GM12873 (cell line): ENCODE data around the gene ARID5B.

Source experiments
- CTCF ChIP-seq: IDR thresholded peaks from 2 replicates; pipeline ENCODE4 v1.5.1; 2012; ENCODE audit warnings: low read depth, mild to moderate bottlenecking, moderate library complexity, low read length, control low read depth; ENCODE audit not compliant: insufficient read depth; ENCODE audit errors: missing control alignments

Gene ARID5B

DNA sequence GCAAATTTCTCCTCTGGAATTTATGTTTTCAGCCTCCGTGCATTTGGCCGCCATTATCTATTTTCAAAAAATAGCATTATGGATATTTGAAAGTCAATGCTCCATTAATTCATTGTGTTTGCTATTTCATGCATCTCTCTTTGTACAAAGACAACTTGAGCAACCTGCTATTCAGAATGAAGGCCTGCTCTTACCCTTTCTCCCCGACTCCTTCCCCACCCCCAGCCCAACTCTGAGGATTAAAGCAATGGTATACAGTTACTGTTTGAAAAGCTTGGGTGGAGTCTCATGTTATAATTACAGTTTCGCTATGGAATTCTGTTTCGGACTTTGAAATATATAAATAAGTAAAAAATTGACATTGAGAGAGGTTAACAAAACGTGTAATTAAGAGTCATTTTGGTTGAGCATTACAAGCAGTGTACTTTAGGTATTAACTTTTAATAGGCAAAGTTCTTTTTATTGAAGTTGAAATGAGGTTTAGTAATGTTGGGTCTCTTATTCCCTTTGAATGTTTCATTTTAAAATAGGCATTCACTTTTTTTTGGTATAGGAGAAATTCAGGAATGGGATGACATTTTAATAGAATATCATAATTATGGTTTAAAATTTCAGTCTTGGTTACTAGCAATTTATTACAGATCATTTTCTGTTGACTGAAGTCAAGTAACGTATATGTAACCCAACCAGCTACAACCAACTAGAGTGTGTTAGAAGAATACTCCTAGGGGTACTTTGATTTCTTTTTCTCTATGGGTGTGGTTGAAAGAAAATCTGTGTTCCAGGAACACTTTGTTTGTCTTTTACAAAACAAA, 93.1 kb downstream of the ARID5B start:
- TF ChIP-seq CTCF, result no peak

DNA sequence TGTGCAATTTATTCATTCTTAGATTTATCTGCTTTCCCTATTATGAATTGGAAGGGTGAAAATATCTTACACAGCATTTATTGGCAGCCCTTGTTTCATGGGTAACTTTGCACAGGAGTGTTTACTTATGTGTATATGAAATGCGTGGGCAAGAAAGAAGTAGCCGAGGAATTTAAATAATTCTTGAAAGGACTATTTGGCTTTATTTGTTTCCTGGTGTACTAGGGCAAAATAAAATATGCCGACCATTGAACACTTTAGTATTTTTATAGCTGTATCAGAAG, 93.7 kb downstream of the ARID5B start:
- TF ChIP-seq CTCF, result no peak

DNA sequence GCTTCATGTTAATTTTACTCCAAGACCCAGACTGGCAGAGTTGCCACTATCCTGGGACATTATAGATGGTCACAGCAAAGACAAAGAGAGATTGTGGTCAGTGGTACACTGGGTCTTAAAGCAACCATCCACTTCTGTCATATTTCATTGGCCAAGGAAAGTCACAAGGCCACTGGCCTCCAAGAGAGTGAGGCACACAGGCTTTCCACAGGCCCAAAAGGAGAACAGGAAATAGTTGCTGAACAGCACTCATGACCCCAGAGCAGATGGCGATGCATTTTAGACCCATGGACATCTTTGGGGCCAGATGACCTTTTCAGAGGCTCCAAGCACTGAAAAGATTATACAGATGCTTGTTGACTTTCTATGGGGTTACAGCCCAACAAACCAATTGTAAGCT, 97.4 kb downstream of the ARID5B start:
- TF ChIP-seq CTCF, result no peak

DNA sequence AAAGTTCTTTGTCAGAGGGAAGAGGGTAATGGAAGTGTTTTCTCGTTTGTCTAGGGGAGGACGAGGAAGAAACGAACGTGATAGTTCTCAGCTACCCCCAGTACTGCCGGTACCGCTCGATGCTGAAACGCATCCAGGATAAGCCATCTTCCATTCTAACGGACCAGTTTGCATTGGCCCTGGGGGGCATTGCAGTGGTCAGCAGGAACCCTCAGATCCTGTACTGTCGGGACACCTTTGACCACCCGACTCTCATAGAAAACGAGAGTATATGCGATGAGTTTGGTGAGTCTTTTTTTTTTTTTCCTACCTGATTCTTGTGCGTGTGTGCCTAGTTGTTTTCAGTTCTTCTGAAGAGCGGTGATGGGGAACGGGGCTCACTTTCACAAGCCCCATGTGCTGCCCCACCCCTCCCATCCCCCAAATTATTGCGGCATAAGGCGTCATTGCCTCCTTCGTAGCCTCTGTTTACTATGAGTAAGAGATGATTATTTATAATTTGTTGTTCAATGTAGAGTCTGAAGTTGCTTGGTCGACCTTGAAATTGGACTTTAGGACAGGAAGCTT, 98.6 kb downstream of the ARID5B start:
- TF ChIP-seq CTCF, result no peak

DNA sequence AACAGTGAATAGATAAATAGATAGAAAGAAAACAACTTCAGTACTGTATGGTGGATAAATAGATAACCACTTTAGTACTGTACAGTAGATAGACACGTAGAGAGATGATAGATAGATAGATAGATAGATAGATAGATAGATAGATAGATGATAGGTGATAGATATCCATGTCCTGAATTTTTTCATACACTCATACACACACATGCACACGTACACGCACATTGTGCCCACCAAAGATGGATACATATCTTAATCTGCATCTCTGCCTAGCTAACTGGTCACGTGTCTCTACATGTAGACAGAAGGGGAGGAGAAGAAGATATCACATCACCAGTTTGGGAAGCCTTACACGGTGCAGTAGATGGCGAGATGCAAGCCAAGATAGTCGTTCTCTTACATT, 99.2 kb downstream of the ARID5B start:
- TF ChIP-seq CTCF, result no peak

- no peak for TF ChIP-seq CTCF
These were observed 100.4 kb downstream of the ARID5B start for GRCh38 chr10:62001898-62002297.

DNA sequence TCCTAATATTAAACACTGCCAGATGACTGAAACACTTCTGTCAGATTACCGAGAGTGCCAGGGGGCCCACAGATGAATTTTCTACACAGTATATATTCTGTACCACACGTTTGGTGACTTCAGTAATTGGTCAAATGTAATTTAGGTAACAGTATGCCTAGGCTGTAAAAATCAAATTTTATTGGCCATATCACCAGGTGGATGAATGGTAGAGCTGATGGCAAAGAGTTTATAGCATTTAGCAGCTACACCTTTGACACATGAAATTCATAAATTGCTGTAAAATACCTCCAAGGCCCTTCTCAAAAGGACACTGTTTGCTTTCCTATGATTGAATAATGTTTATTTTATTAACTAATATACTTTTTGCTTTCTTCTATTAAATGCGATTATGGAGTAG, 101.3 kb downstream of the ARID5B start:
- TF ChIP-seq CTCF, result no peak
